Panc1 (cell line): ENCODE data around the gene COX8A.

Experiments used
- POLR2AphosphoS5 ChIP-seq: IDR thresholded peaks from 2 replicates; pipeline ENCODE4 v1.6.1; 2012; ENCODE audit warnings: mild to moderate bottlenecking, low read depth, low read length, moderate library complexity
- SIN3A ChIP-seq: IDR thresholded peaks from 2 replicates; pipeline ENCODE4 v1.6.1; 2012; ENCODE audit warnings: low read depth, mild to moderate bottlenecking, low read length, moderate library complexity, borderline replicate concordance; ENCODE audit not compliant: insufficient read depth
- TF ChIP-seq, protein P1 (sequence below): fragments of 450-650 bp; IDR thresholded peaks from 2 replicates; pipeline ENCODE4 v1.5.1; 2017; ENCODE audit warnings: mild to moderate bottlenecking
- TF ChIP-seq, protein P2 (sequence below), 2 experiments: IDR thresholded peaks; 2 replicates each; pipeline ENCODE4 v1.6.1; 2011 to 2012; ENCODE audit warnings: low read depth in 2 of 2, control low read depth in 1 of 2, low read length in 1 of 2, mild to moderate bottlenecking in 1 of 2, moderate library complexity in 1 of 2; ENCODE audit not compliant: insufficient read depth in 1 of 2

DNA sequence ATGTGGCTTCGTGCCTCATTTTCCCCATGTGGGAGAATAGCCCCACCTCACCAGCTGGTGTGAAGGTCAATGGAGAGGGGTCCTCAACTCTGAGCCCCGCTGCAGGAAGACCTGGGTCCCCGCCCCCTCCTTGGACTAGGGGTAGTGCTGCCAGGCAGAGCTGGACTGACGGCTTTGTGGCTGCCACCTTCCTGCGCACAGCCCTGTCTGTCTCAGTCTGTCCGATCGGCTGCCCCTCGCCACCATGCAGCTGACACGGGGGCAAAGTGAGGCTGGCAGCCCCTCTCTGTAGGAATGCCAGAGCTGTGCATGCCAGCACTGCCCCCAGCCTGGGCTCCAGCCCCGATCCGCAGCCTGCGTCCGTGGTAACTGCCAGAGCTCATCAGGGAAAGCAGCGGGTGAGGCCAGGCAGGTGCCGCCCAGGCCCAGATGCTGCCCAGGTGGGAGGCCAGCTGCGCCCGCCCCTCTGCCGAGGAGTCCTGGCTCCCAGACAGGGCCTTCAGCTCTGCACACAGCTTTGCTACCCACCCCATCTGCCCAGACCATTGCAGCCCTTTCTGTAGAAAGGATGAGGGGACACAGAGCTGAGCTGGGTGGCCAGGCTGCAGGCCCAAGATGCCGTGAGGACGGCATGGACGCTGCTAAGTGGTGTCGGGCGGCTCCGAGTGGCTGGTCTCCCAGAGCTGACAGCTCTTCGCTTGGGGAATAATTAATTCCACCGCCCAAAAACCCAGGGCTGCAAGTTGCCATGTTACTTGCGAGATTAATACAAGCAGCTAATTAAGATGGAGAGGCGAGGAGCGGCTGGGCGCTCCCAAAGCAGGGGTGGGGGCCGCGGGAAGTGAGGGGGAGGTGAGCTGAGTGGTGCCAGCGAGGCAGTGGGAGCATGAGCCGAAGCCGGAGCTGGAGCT lies 41.8 kb downstream of the COX8A start:
- TF ChIP-seq POLR2AphosphoS5: no peak
- TF ChIP-seq, protein P1, sequence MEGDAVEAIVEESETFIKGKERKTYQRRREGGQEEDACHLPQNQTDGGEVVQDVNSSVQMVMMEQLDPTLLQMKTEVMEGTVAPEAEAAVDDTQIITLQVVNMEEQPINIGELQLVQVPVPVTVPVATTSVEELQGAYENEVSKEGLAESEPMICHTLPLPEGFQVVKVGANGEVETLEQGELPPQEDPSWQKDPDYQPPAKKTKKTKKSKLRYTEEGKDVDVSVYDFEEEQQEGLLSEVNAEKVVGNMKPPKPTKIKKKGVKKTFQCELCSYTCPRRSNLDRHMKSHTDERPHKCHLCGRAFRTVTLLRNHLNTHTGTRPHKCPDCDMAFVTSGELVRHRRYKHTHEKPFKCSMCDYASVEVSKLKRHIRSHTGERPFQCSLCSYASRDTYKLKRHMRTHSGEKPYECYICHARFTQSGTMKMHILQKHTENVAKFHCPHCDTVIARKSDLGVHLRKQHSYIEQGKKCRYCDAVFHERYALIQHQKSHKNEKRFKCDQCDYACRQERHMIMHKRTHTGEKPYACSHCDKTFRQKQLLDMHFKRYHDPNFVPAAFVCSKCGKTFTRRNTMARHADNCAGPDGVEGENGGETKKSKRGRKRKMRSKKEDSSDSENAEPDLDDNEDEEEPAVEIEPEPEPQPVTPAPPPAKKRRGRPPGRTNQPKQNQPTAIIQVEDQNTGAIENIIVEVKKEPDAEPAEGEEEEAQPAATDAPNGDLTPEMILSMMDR: no peak
- TF ChIP-seq, protein P2, sequence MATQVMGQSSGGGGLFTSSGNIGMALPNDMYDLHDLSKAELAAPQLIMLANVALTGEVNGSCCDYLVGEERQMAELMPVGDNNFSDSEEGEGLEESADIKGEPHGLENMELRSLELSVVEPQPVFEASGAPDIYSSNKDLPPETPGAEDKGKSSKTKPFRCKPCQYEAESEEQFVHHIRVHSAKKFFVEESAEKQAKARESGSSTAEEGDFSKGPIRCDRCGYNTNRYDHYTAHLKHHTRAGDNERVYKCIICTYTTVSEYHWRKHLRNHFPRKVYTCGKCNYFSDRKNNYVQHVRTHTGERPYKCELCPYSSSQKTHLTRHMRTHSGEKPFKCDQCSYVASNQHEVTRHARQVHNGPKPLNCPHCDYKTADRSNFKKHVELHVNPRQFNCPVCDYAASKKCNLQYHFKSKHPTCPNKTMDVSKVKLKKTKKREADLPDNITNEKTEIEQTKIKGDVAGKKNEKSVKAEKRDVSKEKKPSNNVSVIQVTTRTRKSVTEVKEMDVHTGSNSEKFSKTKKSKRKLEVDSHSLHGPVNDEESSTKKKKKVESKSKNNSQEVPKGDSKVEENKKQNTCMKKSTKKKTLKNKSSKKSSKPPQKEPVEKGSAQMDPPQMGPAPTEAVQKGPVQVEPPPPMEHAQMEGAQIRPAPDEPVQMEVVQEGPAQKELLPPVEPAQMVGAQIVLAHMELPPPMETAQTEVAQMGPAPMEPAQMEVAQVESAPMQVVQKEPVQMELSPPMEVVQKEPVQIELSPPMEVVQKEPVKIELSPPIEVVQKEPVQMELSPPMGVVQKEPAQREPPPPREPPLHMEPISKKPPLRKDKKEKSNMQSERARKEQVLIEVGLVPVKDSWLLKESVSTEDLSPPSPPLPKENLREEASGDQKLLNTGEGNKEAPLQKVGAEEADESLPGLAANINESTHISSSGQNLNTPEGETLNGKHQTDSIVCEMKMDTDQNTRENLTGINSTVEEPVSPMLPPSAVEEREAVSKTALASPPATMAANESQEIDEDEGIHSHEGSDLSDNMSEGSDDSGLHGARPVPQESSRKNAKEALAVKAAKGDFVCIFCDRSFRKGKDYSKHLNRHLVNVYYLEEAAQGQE (IDR thresholded peaks at IDR 0.05; ENCODE audit: insufficient read depth in 1 of 2, low read depth in 2 of 2, low read length in 1 of 2): no peak
- TF ChIP-seq SIN3A: no peak
